Hindlimb muscle (tissue), 1 donor: ENCODE measurements around the gene TRAF2. TPM values are rescaled to one million over a fixed set of nuclear protein-coding genes. Genes with fewer than 3 reads are reported as not detected.

Experiments
- DNase-seq: peaks from one replicate; pipeline ENCODE4 v3.0.0-alpha.2; 2013
- polyA plus RNA-seq: library from polyadenylated mRNA; unstranded; fragments of 120-200 nt; gene quantifications from one replicate; pipeline ENCODE4 v1.2.1, GENCODE V29; 2013; ENCODE audit not compliant: insufficient read length

The TRAF2 gene
- polyA plus RNA-seq, 1 donor = 13.7 TPM

DNA sequence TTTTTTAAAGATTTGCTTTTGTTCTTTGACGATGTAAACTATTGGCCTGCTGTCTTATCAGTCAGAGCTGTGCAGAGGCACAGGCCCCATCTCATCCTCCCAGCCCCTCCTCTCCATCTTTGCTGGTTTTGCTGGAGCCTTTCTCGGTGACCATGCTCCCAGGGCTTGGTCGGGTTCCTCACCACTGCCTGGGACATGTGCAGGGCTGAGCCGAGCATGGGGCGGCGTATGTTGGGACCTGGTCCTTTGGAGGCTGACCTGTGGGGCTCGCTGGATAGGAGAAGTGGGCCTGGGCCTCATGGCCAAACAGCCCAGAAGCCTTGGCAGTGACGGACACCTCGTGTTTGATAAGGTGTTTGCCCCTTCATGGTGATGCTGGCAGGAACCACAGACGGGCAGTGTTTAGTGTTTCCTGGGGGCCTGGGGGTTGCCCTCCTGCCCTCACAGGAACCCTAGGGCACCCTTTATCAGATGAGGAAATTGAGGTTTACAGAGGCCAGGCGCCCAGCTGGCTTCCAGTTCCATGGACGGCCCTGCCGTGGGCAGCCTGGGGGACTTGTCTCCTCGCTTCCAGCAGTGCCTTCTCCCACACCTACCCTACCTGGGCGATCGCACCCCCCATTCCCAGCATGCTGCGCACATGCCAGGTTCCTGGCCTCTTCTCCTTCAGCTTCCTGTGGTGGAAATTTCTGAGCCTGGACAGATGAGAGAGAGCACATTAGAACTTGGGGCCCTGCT lies 27.6 kb downstream of the TRAF2 start:
- DNase-seq = no peak

- DNase-seq = no peak
Observed at GRCh38 chr9:136915632-136916329, 29.5 kb downstream of the TRAF2 start.

- DNase-seq = no peak
Observed at GRCh38 chr9:136916330-136917184, 30.2 kb downstream of the TRAF2 start.

GRCh38 chr9:136917902-136918301 lies 31.6 kb downstream of the TRAF2 start:
- no peak for DNase-seq

DNA sequence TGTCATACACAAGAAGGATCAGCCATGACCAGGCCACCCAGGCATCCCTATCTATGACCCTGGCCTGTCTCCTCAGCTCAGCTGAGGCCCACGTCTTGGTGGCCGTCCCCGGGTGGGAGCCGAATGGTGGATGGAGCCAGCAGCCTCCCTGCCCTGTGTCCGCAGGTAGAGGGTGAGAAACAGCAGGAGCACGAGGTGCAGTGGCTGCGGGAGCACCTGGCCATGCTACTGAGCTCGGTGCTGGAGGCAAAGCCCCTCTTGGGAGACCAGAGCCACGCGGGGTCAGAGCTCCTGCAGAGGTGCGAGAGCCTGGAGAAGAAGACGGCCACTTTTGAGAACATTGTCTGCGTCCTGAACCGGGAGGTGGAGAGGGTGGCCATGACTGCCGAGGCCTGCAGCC lies 33.8 kb downstream of the TRAF2 start:
- DNase-seq = no peak

GRCh38 chr9:136920734-136921231 lies 34.5 kb downstream of the TRAF2 start:
- DNase-seq = no peak

GRCh38 chr9:136921307-136921706 lies 35.0 kb downstream of the TRAF2 start:
- no peak for DNase-seq

DNA sequence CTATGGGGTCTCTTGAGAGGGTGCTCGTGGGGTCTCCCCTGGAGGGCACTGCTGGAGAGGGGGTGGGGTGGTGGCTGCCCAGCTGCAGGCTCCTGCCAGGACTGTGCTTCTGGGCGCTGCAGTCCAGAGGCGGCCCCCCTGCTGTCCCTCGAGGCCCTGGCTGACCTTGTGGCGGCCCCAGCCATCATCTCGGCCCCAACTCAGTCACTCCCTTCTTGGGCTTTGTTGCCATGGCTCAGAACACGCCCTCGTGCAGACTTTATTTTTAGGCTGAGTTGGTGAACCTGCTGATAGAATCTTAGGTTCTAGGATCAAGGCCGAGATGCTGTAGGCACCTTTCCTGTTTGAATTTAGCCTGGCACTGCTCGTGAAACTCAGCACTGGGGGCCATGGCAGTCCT lies 35.4 kb downstream of the TRAF2 start:
- no peak for DNase-seq

GRCh38 chr9:136922540-136922939 lies 36.2 kb downstream of the TRAF2 start:
- DNase-seq = no peak

- DNase-seq = no peak
Observed at GRCh38 chr9:136923881-136924280, 37.6 kb downstream of the TRAF2 start.

GRCh38 chr9:136925414-136926153 lies 39.3 kb downstream of the TRAF2 start:
- DNase-seq = no peak

DNA sequence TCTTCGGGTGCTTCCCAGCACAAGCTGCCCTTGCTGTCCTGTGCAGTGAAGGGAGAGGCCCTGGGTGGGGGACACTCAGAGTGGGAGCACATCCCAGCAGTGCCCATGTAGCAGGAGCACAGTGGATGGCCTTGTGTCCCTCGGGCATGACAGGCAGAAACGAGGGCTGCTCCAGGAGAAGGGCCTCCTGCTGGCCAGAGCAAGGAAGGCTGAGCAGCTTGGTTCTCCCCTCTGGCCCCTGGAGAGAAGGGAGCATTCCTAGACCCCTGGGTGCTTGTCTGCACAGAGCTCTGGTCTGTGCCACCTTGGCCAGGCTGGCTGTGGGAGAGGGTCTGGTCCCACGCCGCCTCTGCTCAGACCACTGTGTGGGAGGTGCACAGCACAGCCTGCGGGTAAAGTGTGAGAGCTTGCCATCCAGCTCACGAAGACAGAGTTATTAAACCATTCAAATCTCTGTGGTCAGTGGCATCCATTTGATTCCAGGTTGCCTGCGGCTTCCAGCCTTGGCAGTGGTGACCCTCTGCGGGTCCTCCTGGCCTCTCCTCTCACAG lies 39.9 kb downstream of the TRAF2 start:
- no peak for DNase-seq

DNA sequence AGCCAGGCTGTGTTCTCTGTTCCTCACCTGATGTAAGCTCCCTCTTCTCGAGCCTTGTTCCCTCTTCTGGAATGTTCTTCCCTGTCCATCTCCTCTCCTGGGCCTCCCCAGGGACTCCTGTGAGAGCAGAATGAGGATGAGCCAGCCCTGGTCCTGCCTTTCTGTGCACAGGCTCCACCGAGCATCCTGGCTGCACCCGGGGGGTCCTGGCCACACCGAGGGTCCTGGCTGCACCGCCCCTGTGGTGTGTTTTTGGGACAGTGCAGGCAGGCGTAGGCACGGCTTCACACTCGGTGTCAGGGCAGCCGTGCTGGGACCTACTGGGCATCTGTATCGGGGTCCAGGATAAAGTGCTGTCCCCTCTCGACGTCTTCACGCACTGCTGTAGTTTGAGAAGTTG lies 40.4 kb downstream of the TRAF2 start:
- DNase-seq = no peak

DNA sequence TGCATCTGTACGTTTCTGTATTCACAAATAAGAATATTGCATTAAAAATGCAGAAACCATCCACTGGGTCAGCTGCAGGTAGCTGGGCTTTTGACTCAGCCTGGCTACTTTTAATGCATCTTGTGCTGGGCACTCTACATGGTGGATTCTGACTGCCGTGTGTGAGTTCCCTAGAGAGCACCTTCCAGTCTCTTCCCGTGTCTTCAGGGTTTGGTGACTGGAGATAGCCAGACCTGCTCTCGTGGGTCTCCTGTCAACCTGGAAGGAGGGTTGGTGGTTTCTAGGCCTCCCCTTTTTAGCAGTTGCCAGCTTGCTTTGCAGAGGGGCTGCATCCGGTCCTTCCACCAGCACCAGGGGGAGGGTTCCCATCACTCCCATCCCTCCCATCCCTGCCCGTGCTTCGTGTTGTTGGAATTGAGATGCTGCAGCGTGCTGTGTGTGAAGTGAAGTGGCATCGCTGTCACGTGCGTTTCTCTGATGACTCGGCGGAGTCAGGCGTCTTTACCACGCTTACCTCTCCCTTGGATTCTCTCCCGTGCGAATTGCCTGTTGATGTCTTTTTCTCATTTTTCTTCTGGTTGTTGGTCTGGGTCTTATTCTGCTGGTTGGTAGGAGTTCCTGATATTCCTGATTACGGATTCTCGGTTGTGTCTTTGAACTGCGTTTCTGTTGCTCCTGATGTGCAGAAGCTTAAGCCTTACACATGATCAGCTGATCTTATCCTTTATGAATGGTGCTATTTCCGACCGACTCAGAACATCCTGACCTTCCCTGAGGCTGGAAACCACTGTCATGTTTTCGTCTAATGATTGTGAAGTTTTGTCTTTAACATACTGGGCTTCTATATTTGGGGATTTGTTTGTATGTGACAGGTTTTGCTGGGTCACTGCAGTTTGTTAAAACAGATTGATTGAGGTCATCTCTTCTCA lies 41.3 kb downstream of the TRAF2 start:
- no peak for DNase-seq

- no peak for DNase-seq
Observed at GRCh38 chr9:136928591-136928990, 42.3 kb downstream of the TRAF2 start.

DNA sequence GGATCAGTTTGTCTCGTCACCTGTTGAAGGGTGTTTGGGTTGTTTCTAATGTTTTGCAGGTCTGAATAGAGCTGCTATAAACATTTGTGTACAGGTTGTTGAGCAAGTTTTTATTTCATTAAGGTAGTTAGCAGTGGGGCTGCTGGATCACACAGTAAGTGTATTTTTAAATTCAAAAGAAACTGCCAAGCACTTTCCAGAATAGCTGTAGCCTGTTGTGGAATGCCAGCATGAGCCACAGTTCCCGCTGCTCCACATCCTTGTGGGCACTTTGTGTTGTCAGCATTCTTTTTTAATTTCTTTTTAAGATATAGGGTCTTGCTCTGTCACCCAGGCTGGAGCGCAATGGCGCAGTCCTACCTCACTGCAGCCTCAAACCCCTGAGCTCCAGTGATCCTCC lies 43.7 kb downstream of the TRAF2 start:
- DNase-seq = no peak

- DNase-seq = no peak
Observed at GRCh38 chr9:136931611-136932130, 45.4 kb downstream of the TRAF2 start.

DNA sequence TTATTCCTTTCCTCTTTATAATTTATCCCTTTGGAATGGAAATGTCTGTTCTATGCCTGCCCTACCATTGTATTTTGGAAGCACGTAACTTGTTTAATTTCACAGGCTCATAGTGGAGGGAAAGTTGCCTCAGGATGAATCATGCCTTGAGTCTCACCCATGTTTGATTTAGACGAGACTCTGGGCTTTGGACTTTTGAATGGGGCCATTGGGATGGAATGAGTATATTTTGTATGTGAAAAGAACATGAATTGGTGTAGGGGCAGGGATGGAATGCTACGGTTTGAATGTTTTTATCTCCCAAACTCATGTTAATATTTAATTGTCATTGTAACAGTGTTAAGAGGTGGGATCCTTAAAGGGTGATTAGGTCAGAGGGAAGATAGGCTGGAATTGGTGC lies 48.0 kb downstream of the TRAF2 start:
- no peak for DNase-seq

DNA sequence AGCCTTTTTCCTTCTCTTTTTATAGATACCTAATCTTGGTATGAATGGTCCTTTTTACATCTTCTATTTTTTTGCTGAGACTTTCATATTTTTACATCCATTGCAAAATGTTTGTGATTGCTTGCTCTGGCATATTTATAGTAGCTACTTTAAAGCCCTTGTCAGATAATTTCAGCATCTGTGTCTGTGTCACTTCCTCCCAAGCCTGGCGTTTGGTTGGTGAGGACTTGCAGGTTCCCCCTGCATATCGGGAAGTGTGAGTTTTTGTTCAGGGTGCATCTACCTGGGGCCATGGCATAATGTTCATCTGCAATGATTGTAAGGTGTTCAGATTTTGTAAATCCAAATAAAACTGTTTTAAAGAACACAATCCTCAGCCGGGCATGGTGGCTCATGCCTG lies 49.3 kb downstream of the TRAF2 start:
- no peak for DNase-seq

DNA sequence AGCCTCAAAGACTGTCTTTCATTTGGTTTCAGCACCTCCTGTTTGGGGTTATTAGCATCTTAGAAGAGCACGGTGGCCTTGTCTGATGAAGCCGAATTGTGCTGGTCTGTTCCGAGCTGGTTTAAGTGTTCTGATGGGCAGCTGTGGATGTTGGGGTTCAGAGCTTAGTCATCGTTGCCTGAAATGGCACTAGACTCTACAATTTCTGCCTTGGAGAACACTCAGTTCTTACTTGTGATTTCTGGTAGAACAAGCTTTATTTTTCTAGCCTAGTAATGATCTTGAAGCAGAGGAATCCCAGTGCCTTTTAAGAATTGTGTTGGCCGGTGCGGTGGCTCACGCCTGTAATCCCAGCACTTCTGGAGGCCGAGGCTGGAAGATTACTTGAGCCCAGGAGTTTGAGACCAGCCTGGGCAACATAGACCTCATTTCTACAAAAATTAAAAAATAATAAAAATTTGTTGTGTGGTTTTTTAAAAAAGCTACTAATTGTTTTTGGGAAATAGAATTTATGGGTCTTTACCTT lies 50.4 kb downstream of the TRAF2 start:
- DNase-seq = no peak
